IPS-18c (cell line): ENCODE data around the gene COL20A1.
"Not testable (repeated sequence)": the region's sequence is repeated elsewhere in the genome, so short reads cannot be mapped to it uniquely, and the experiment has no call there.

Experiments used
- H3K4me3 ChIP-seq: 2 replicates; pipeline ENCODE4 v1.7.0; 2013; ENCODE audit warnings: low read depth, mild to moderate bottlenecking, low read length, moderate library complexity; ENCODE audit not compliant: insufficient read depth
- H3K9me3 ChIP-seq: one replicate; pipeline ENCODE4 v1.6.1; 2013; ENCODE audit warnings: mild to moderate bottlenecking, low read length, moderate library complexity; ENCODE audit not compliant: control insufficient read depth, insufficient read depth

The COL20A1 gene

GRCh38 chr20:63378626-63379025 lies 85.6 kb downstream of the COL20A1 start:
- Histone ChIP-seq H3K9me3 (no peaks in the 10 kb centered on the region), H3K4me3 (no peak overlapping the region)

- Histone ChIP-seq H3K9me3 (no peaks in the 10 kb centered on the region), H3K4me3 (no peak overlapping the region)
Observed at GRCh38 chr20:63379296-63379695, 86.3 kb downstream of the COL20A1 start.

GRCh38 chr20:63379872-63380271 lies 86.9 kb downstream of the COL20A1 start:
- H3K4me3 ChIP-seq, H3K9me3 ChIP-seq: not testable (repeated sequence)

- H3K4me3 ChIP-seq = no peak overlapping the region
- H3K9me3 ChIP-seq = no peaks in the 10 kb centered on the region
Observed at GRCh38 chr20:63380346-63380870, 87.4 kb downstream of the COL20A1 start.

- no peak overlapping the region for H3K4me3 ChIP-seq
- H3K9me3 ChIP-seq = peaks cover 6% of the 10 kb centered on the region
Observed at GRCh38 chr20:63381781-63382431, 88.9 kb downstream of the COL20A1 start.

GRCh38 chr20:63382551-63383300 lies 89.7 kb downstream of the COL20A1 start:
- H3K9me3 ChIP-seq = peaks cover 6% of the 10 kb centered on the region
- no peak overlapping the region for H3K4me3 ChIP-seq

GRCh38 chr20:63383556-63383955 lies 90.6 kb downstream of the COL20A1 start:
- no peak overlapping the region for H3K4me3 ChIP-seq
- peaks cover 6% of the 10 kb centered on the region for H3K9me3 ChIP-seq

- H3K4me3 ChIP-seq = no peak overlapping the region
- H3K9me3 ChIP-seq = peaks cover 8% of the 10 kb centered on the region
Observed at GRCh38 chr20:63384336-63384735, 91.3 kb downstream of the COL20A1 start.
